Epithelial cell of esophagus (primary cell): ENCODE measurements around the gene ARHGAP9.

Source experiments
- DNase-seq: peaks from one replicate; pipeline ENCODE4 v3.0.0; 2010; ENCODE audit warnings: low read depth
- H3K4me3 ChIP-seq: 2 replicates; pipeline ENCODE4 v1.5.1; 2011; ENCODE audit warnings: mild to moderate bottlenecking, low read length, control low read depth
- TF ChIP-seq, protein P1 (sequence below): IDR thresholded peaks from 2 replicates; pipeline ENCODE4 v1.5.1; 2011; ENCODE audit warnings: low read depth, mild to moderate bottlenecking, low read length, control low read depth, inconsistent platforms; ENCODE audit not compliant: insufficient read depth; ENCODE audit errors: missing control alignments

ARHGAP9 gene

DNA sequence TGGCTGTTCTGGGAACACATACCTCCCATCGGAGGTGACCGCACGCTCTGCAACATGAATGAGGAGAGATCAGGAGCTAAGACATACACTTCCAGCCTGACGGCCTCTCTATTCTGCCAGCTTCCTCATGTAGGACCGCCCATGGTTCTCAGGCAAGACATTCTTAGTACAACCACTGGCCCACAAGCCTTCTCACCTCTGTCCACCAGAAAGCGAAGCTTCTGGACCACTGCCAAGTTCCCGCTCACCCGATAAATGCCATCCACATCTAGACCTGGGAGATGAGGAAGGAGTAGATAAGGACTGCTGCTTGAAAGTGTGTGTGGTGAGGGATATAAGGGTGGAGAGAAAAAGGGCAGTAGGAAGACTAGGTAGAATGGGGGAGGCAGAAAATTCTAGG, 5.2 kb downstream of the ARHGAP9 start:
- no peak overlapping the region for H3K4me3 ChIP-seq
- DNase-seq = no peak

DNA sequence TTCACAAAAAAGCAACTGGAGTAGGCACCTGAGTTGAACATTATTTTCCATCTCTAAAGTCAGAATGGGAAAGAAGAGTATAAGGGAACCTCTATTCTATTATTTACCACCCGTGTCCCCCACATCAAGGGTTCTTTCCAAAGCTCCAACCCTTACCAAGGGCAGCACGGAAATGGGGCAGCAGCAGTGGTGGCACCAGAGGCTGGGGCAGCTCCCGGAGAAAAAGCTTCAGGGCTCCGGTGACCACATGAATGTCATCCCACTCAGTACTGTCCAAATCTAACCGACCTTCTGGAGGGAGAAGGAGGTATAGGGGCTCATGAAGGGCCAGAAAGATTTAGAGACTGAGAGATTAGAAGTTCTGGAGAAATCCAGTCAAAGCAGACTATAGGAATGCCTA, 5.8 kb downstream of the ARHGAP9 start:
- H3K4me3 ChIP-seq = no peak overlapping the region
- no peak for DNase-seq
- TF ChIP-seq, protein P1, sequence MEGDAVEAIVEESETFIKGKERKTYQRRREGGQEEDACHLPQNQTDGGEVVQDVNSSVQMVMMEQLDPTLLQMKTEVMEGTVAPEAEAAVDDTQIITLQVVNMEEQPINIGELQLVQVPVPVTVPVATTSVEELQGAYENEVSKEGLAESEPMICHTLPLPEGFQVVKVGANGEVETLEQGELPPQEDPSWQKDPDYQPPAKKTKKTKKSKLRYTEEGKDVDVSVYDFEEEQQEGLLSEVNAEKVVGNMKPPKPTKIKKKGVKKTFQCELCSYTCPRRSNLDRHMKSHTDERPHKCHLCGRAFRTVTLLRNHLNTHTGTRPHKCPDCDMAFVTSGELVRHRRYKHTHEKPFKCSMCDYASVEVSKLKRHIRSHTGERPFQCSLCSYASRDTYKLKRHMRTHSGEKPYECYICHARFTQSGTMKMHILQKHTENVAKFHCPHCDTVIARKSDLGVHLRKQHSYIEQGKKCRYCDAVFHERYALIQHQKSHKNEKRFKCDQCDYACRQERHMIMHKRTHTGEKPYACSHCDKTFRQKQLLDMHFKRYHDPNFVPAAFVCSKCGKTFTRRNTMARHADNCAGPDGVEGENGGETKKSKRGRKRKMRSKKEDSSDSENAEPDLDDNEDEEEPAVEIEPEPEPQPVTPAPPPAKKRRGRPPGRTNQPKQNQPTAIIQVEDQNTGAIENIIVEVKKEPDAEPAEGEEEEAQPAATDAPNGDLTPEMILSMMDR = no peak

More for the DNA sequence above, 5.2 kb downstream of the ARHGAP9 start:
- TF ChIP-seq, protein P1 = no peak

- DNase-seq = no peak
- TF ChIP-seq, protein P1 = no peak
- no peak overlapping the region for H3K4me3 ChIP-seq
These were observed 6.3 kb downstream of the ARHGAP9 start for GRCh38 chr12:57473392-57473791.

GRCh38 chr12:57472391-57472790, 7.3 kb downstream of the ARHGAP9 start:
- no peak overlapping the region for H3K4me3 ChIP-seq
- no peak for DNase-seq
- TF ChIP-seq, protein P1 = no peak

- no peak overlapping the region for H3K4me3 ChIP-seq
- DNase-seq = no peak
- TF ChIP-seq, protein P1 = no peak
These were observed 8.0 kb downstream of the ARHGAP9 start for GRCh38 chr12:57471661-57472060.

DNA sequence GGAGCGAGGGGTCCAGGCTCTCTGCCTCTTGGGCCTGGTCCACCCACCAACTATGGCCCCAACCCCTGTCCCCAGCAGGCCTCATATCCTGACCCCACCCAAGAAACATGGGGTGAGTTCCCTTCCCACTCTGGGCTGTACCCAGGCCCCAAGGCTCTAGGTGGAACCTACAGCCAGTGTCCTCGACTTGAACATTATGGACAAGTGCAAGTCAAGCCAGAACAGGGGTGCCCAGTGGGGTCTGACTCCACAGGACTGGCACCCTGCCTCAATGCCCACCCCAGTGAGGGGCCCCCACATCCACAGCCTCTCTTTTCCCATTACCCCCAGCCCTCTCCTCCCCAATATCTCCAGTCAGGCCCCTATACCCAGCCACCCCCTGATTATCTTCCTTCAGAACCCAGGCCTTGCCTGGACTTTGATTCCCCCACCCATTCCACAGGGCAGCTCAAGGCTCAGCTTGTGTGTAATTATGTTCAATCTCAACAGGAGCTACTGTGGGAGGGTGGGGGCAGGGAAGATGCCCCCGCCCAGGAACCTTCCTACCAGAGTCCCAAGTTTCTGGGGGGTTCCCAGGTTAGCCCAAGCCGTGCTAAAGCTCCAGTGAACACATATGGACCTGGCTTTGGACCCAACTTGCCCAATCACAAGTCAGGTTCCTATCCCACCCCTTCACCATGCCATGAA, 8.6 kb downstream of the ARHGAP9 start:
- H3K4me3 ChIP-seq = no peak overlapping the region
- TF ChIP-seq, protein P1 = no peak

More for the DNA sequence above, 8.6 kb downstream of the ARHGAP9 start:
- DNase-seq = no peak
